ENCODE measurements around the gene METRN.
A peak's percentile ranks its signal among the peaks of the same experiment; 100 is the strongest.
"Not testable (repeated sequence)": the region's sequence is repeated elsewhere in the genome, so short reads cannot be mapped to it uniquely, and the experiment has no call there.

The METRN gene

GRCh38 chr16:739560-740458 is 24.9 kb downstream of the METRN start:
- DNase-seq: no peak

- DNase-seq: no peak
These were observed 25.5 kb downstream of the METRN start for GRCh38 chr16:740459-740763.

GRCh38 chr16:740764-741505 is 26.0 kb downstream of the METRN start, which contains the start of gene CIAO3:
Gene CIAO3, minus strand, starts transcription at chr16:740997. Its CDS starts 12 bp downstream, at chr16:740985.
- peak; percentile 87 to 98 (median 91) for DNase-seq

- DNase-seq: no peak
These were observed 27.2 kb downstream of the METRN start for GRCh38 chr16:741986-742629.

GRCh38 chr16:742894-743293 is 28.0 kb downstream of the METRN start:
- DNase-seq: not testable (repeated sequence)

GRCh38 chr16:743794-744500 is 29.0 kb downstream of the METRN start:
- DNase-seq: no peak

GRCh38 chr16:745739-746138 is 30.8 kb downstream of the METRN start:
- DNase-seq: no peak

- DNase-seq: no peak
These were observed 31.7 kb downstream of the METRN start for GRCh38 chr16:746637-747036.

GRCh38 chr16:747978-748746 is 33.2 kb downstream of the METRN start:
- no peak for DNase-seq

- no peak for DNase-seq
These were observed 34.1 kb downstream of the METRN start for GRCh38 chr16:749010-749409.

GRCh38 chr16:750485-750884 is 35.6 kb downstream of the METRN start:
- no peak for DNase-seq

GRCh38 chr16:751152-752006 is 36.5 kb downstream of the METRN start:
- no peak for DNase-seq

- no peak for DNase-seq
These were observed 37.0 kb downstream of the METRN start for GRCh38 chr16:752007-752312.

GRCh38 chr16:754121-754607 is 39.2 kb downstream of the METRN start:
- DNase-seq: not testable (repeated sequence)

- DNase-seq: no peak
These were observed 39.7 kb downstream of the METRN start for GRCh38 chr16:754656-755055.

GRCh38 chr16:756428-756827 is 41.5 kb downstream of the METRN start:
- DNase-seq: no peak

GRCh38 chr16:759110-759910 is 44.4 kb downstream of the METRN start:
- no peak for DNase-seq

GRCh38 chr16:760065-760464 is 45.1 kb downstream of the METRN start:
- DNase-seq: no peak

- DNase-seq: no peak
These were observed 45.8 kb downstream of the METRN start, which contains the start of gene MSLN for GRCh38 chr16:760545-761343. Gene MSLN, plus strand, starts transcription at chr16:760734. Its CDS starts 1,947 bp downstream, at chr16:762681.
